HepG2 (cell line): Measurements from ENCODE around the gene MYO7A. TPM values are rescaled to one million over a fixed set of nuclear protein-coding genes. Genes with fewer than 3 reads are reported as not detected.

ENCODE experiments used
- ARID5B ChIP-seq: IDR thresholded peaks from 2 replicates; pipeline ENCODE4 v1.4.0; 2020; ENCODE audit warnings: mild to moderate bottlenecking, missing genetic modification reagents
- ELF3 ChIP-seq: IDR thresholded peaks from 2 replicates; pipeline ENCODE4 v1.6.1; 2016; ENCODE audit warnings: missing genetic modification reagents, missing compliant biosample characterization
- IKZF1 ChIP-seq: fragments of 450-650 bp; IDR thresholded peaks from 2 replicates; pipeline ENCODE4 v1.7.1; 2016
- JDP2 ChIP-seq: sonication (generic); formaldehyde crosslinking; IDR thresholded peaks from 2 replicates; pipeline ENCODE4 v1.8.1; 2022; ENCODE audit warnings: missing genetic modification reagents, borderline replicate concordance
- NFE2 ChIP-seq: sonication (generic); formaldehyde crosslinking; IDR thresholded peaks from 2 replicates; pipeline ENCODE4 v1.4.0; 2020; ENCODE audit warnings: missing genetic modification reagents
- NRL ChIP-seq: sonication (generic); formaldehyde crosslinking; IDR thresholded peaks from 2 replicates; pipeline ENCODE4 v1.5.0; 2020; ENCODE audit warnings: missing genetic modification reagents, mild to moderate bottlenecking, moderate library complexity, borderline replicate concordance
- PAXIP1 ChIP-seq: sonication (generic); formaldehyde crosslinking; conservative IDR thresholded peaks from 2 replicates; pipeline ENCODE4 v1.4.0; 2020; ENCODE audit warnings: mild to moderate bottlenecking, missing genetic modification reagents, moderate library complexity
- REL ChIP-seq: sonication (generic); formaldehyde crosslinking; conservative IDR thresholded peaks from 2 replicates; pipeline ENCODE4 v1.8.0; 2022; ENCODE audit warnings: mild to moderate bottlenecking, missing genetic modification reagents, moderate library complexity
- TFAP4 ChIP-seq: sonication (generic); IDR thresholded peaks from 2 replicates; pipeline ENCODE4 v1.6.1; 2016; ENCODE audit warnings: low read depth, borderline replicate concordance
- TSC22D2 ChIP-seq: sonication (generic); formaldehyde crosslinking; IDR thresholded peaks from 2 replicates; pipeline ENCODE4 v1.5.1; 2020; ENCODE audit warnings: missing genetic modification reagents, mild to moderate bottlenecking, borderline replicate concordance
- ZMYM2 ChIP-seq: sonication (generic); formaldehyde crosslinking; IDR thresholded peaks from 2 replicates; pipeline ENCODE4 v1.8.0; 2022; ENCODE audit warnings: mild to moderate bottlenecking, missing genetic modification reagents
- ZNF142 ChIP-seq: sonication (generic); formaldehyde crosslinking; IDR thresholded peaks from 2 replicates; pipeline ENCODE4 v1.4.0; 2020; ENCODE audit warnings: missing genetic modification reagents
- ZNF546 ChIP-seq: sonication (generic); formaldehyde crosslinking; conservative IDR thresholded peaks from 2 replicates; pipeline ENCODE4 v1.8.1; 2023; ENCODE audit warnings: mild to moderate bottlenecking, missing genetic modification reagents
- ZZZ3 ChIP-seq: sonication (generic); formaldehyde crosslinking; IDR thresholded peaks from 2 replicates; pipeline ENCODE4 v1.4.0; 2020; ENCODE audit warnings: missing genetic modification reagents, mild to moderate bottlenecking, borderline replicate concordance
- polyA plus RNA-seq, 8 experiments: library from polyadenylated mRNA; depleted of rRNA in 3 of 8; stranded (reverse) in 7 of 8; unstranded in 1 of 8; fragments of >200 nt; fragmentation: Illumina TruSeq in 4 of 8; extraction: Trizol in 4 of 8; gene quantifications; 2 replicates each; pipeline versions ENCODE4 v1.2.1 to v1.2.3, GENCODE V29; 2011 to 2016; ENCODE audit warnings: low read depth in 4 of 8, missing spikeins in 1 of 8, mixed read lengths in 1 of 8; ENCODE audit not compliant: insufficient read depth in 1 of 8
- total RNA-seq, 5 experiments: library from RNA; depleted of rRNA; stranded (reverse); fragments of >200 nt; fragmentation: Illumina TruSeq; extraction: Trizol; gene quantifications; 2 replicates each; pipeline ENCODE4 v1.2.3, GENCODE V29; 2016; ENCODE audit warnings: low read depth in 1 of 5

The MYO7A gene
- total and polyA plus RNA-seq, 2 of the 13 experiments (the other 11 are each of a cell fraction or from before 2014, with no cell fraction given): 7.5 to 10.0 TPM

GRCh38 chr11:77086521-77087472 lies 41.2 kb upstream of the MYO7A start (continued):
- TF ChIP-seq ZNF142 (CRISPR knock-in tag) (no peak), NFE2 (CRISPR knock-in tag) (no peak), TSC22D2 (CRISPR knock-in tag) (no peak), TFAP4 (peak; percentile 88), NRL (CRISPR knock-in tag) (peak; percentile 14; the same call in 1 of the 2 replicates), JDP2 (CRISPR knock-in tag) (no peak), ZNF546 (CRISPR knock-in tag) (no peak), ARID5B (CRISPR knock-in tag) (no peak), IKZF1 (no peak), PAXIP1 (CRISPR knock-in tag) (peak; percentile 47; the same call in 1 of the 2 replicates), REL (no peak), ZMYM2 (CRISPR knock-in tag) (no peak), ELF3 (CRISPR knock-in tag) (peak; percentile 72), ZZZ3 (CRISPR knock-in tag) (no peak)
